OCI-LY3 (cell line): ENCODE data around the gene MPRIP.

Experiments
- H2AFZ ChIP-seq: fragments of 200-600, 300-600 bp; shearing (Covaris generic); 2 replicates; pipeline ENCODE4 v1.6.0; 2014; ENCODE audit warnings: antibody characterized with exemption, low read depth, low read length
- H3K27ac ChIP-seq: fragments of 200-600, 300-600 bp; sonication (generic); 2 replicates; pipeline ENCODE4 v1.5.1; 2014; ENCODE audit warnings: mild to moderate bottlenecking, low read length, moderate library complexity, mixed read lengths
- H3K27me3 ChIP-seq: fragments of 200-600, 300-600 bp; sonication (generic); 2 replicates; pipeline ENCODE4 v1.6.1; 2014; ENCODE audit warnings: low read depth, low read length, mixed read lengths
- H3K36me3 ChIP-seq: fragments of 200-600, 300-600 bp; sonication (generic); replicated peaks from 2 replicates; pipeline ENCODE3; 2014; ENCODE audit warnings: low read depth, low read length, mixed read lengths
- H3K4me1 ChIP-seq: fragments of 300-600, 200-600 bp; sonication (generic); 2 replicates; pipeline ENCODE4 v1.6.1; 2014; ENCODE audit warnings: low read length, mixed read lengths
- H3K4me2 ChIP-seq: fragments of 200-600, 300-600 bp; sonication (generic); 2 replicates; pipeline ENCODE4 v1.6.1; 2014; ENCODE audit warnings: low read length, mixed read lengths
- H3K4me3 ChIP-seq: fragments of 300-600, 200-600 bp; sonication (generic); 2 replicates; pipeline ENCODE4 v1.5.1; 2014; ENCODE audit warnings: antibody characterized with exemption, mild to moderate bottlenecking, low read length, moderate library complexity
- H3K79me2 ChIP-seq: fragments of 300-600, 200-600 bp; shearing (Covaris generic); 2 replicates; pipeline ENCODE4 v1.6.1; 2014; ENCODE audit warnings: mild to moderate bottlenecking, low read length, mixed read lengths
- H3K9ac ChIP-seq: fragments of 300-600, 200-600 bp; shearing (Covaris generic); 2 replicates; pipeline ENCODE4 v1.6.0; 2014; ENCODE audit warnings: mild to moderate bottlenecking, low read length, moderate library complexity
- H3K9me3 ChIP-seq: fragments of 200-600, 300-600 bp; shearing (Covaris generic); 2 replicates; pipeline ENCODE4 v1.6.1; 2014; ENCODE audit warnings: low read length, mixed read lengths; ENCODE audit not compliant: insufficient read depth
- H4K20me1 ChIP-seq: fragments of 200-600, 300-600 bp; sonication (generic); 2 replicates; pipeline ENCODE4 v1.6.1; 2016; ENCODE audit warnings: low read length, mixed read lengths; ENCODE audit not compliant: insufficient read depth
- EZH2phosphoT487 ChIP-seq: fragments of 200-600 bp; shearing (Covaris generic); IDR thresholded peaks from 2 replicates; pipeline ENCODE4 v1.6.1; 2018; ENCODE audit warnings: antibody characterized with exemption, mixed run types, low read depth
- TF ChIP-seq, protein P1 (sequence below): fragments of 200-600, 300-600 bp; sonication (generic); IDR thresholded peaks from 2 replicates; pipeline ENCODE4 v1.5.1; 2014; ENCODE audit warnings: antibody characterized with exemption, low read length, low read depth

The MPRIP gene

DNA sequence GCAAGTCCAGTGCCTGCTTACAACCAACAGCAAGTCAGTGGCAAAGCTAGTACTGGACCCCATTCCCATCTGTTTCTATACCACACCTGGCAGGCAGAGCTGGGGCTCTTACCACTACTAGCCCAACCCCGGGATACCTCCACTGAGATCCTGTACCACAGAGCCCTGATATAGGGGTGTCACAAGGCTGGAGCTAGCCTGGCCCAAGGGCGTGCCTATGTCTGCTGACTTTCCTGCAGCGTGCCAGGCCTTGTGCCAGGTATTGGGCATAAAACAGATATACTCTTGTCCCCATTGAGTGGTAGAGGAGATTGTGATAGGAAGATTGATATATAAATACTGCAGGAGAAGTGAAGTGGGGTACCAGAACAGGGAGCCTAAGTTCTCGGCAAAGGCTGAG lies 119.5 kb downstream of the MPRIP start:
- Histone ChIP-seq H3K9me3 (no peaks in the 10 kb centered on the region), H3K4me3 (no peak overlapping the region), H2AFZ (no peak overlapping the region), H3K4me2 (no peak overlapping the region), H4K20me1 (no peaks in the 10 kb centered on the region), H3K79me2 (no peaks in the 10 kb centered on the region), H3K27me3 (no peaks in the 10 kb centered on the region), H3K9ac (no peak overlapping the region), H3K4me1 (no peaks in the 10 kb centered on the region), H3K27ac (no peak overlapping the region), H3K36me3 (no peaks in the 10 kb centered on the region)
- no peak for TF ChIP-seq EZH2phosphoT487
- TF ChIP-seq, protein P1, sequence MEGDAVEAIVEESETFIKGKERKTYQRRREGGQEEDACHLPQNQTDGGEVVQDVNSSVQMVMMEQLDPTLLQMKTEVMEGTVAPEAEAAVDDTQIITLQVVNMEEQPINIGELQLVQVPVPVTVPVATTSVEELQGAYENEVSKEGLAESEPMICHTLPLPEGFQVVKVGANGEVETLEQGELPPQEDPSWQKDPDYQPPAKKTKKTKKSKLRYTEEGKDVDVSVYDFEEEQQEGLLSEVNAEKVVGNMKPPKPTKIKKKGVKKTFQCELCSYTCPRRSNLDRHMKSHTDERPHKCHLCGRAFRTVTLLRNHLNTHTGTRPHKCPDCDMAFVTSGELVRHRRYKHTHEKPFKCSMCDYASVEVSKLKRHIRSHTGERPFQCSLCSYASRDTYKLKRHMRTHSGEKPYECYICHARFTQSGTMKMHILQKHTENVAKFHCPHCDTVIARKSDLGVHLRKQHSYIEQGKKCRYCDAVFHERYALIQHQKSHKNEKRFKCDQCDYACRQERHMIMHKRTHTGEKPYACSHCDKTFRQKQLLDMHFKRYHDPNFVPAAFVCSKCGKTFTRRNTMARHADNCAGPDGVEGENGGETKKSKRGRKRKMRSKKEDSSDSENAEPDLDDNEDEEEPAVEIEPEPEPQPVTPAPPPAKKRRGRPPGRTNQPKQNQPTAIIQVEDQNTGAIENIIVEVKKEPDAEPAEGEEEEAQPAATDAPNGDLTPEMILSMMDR, result no peak

DNA sequence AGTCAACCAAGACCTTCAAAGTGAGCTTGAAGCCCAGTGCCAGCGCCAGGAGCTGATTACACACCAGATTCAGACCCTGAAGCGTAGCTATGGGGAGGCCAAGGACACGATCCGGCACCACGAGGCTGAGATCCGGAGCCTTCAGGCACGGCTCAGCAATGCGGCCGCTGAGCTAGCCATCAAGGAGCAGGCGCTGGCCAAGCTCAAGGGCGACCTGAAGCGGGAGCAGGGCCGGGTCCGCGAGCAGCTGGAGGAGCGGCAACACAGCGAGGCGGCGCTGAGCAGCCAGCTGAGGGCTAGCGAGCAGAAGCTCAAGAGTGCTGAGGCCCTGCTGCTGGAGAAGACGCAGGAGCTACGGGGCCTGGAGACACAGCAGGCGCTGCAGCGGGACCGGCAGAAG lies 121.9 kb downstream of the MPRIP start:
- no peaks in the 10 kb centered on the region for H3K27me3 ChIP-seq
- TF ChIP-seq, protein P1, result no peak
- TF ChIP-seq EZH2phosphoT487, result no peak
- H3K27ac ChIP-seq, result no peak overlapping the region
- no peaks in the 10 kb centered on the region for H3K79me2 ChIP-seq
- H2AFZ ChIP-seq, result no peak overlapping the region
- H3K4me3 ChIP-seq, result no peak overlapping the region
- no peaks in the 10 kb centered on the region for H4K20me1 ChIP-seq
- H3K9me3 ChIP-seq, result no peaks in the 10 kb centered on the region
- H3K36me3 ChIP-seq, result no peaks in the 10 kb centered on the region
- H3K4me1 ChIP-seq, result no peaks in the 10 kb centered on the region
- H3K4me2 ChIP-seq, result no peak overlapping the region
- H3K9ac ChIP-seq, result no peak overlapping the region

DNA sequence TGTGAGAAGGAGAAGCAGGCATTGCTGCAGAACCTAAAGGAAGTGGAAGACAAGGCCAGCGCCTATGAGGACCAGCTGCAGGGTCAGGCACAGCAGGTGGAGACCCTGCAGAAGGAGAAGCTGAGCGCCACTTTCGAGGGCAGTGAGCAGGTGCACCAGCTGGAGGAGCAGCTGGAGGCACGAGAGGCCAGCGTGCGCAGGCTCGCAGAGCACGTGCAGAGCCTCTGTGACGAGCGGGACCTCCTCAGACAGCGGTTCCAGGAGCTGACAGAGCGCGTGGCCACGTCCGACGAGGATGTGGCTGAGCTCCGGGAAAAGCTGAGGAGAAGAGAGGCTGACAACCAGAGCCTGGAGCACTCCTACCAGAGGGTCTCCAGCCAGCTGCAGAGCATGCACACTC lies 122.4 kb downstream of the MPRIP start:
- no peaks in the 10 kb centered on the region for H3K9me3 ChIP-seq
- H3K4me3 ChIP-seq, result no peak overlapping the region
- H3K27ac ChIP-seq, result no peak overlapping the region
- no peaks in the 10 kb centered on the region for H4K20me1 ChIP-seq
- no peaks in the 10 kb centered on the region for H3K27me3 ChIP-seq
- no peak overlapping the region for H3K9ac ChIP-seq
- no peak overlapping the region for H3K4me2 ChIP-seq
- TF ChIP-seq EZH2phosphoT487, result no peak
- TF ChIP-seq, protein P1, result no peak
- H3K4me1 ChIP-seq, result no peaks in the 10 kb centered on the region
- H3K79me2 ChIP-seq, result no peaks in the 10 kb centered on the region
- H3K36me3 ChIP-seq, result no peaks in the 10 kb centered on the region
- H2AFZ ChIP-seq, result no peak overlapping the region

DNA sequence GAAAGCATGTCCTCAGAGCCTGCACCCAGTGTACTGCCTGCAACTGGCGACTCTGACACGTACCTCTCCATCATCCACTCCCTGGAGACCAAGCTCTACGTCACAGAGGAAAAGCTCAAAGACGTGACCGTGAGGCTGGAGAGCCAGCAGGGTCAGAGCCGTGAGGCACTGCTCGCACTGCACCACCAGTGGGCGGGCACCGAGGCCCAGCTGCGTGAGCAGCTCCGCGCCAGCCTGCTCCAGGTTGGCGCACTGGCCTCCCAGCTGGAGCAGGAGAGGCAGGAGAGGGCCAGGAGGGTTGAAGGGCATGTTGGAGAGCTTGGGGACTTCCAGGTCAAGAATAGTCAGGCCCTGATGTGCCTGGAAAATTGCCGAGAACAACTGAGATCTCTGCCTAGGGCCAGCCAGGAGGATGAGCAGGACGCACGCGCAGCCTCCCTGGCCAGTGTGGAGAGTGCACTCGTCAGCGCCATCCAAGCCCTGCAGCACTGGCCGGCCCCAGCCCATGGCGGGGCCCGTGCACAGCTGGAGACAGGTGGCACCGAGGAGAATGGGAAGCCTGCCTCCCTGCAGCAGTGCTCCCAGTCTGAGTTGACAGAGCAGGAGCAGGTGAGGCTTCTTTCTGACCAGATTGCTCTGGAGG lies 123.5 kb downstream of the MPRIP start:
- H3K4me1 ChIP-seq, result no peaks in the 10 kb centered on the region
- H3K4me2 ChIP-seq, result no peak overlapping the region
- H2AFZ ChIP-seq, result no peak overlapping the region
- H3K36me3 ChIP-seq, result no peaks in the 10 kb centered on the region
- no peak overlapping the region for H3K27ac ChIP-seq
- H3K4me3 ChIP-seq, result no peak overlapping the region
- TF ChIP-seq, protein P1, result no peak
- no peak for TF ChIP-seq EZH2phosphoT487
- no peaks in the 10 kb centered on the region for H4K20me1 ChIP-seq
- H3K79me2 ChIP-seq, result no peaks in the 10 kb centered on the region
- H3K9me3 ChIP-seq, result no peaks in the 10 kb centered on the region
- H3K9ac ChIP-seq, result no peak overlapping the region
- H3K27me3 ChIP-seq, result no peaks in the 10 kb centered on the region
